Measurements from ENCODE around the gene SFT2D2.
"Not testable (repeated sequence)": the region's sequence is repeated elsewhere in the genome, so short reads cannot be mapped to it uniquely, and the experiment has no call there.

SFT2D2 gene

DNA sequence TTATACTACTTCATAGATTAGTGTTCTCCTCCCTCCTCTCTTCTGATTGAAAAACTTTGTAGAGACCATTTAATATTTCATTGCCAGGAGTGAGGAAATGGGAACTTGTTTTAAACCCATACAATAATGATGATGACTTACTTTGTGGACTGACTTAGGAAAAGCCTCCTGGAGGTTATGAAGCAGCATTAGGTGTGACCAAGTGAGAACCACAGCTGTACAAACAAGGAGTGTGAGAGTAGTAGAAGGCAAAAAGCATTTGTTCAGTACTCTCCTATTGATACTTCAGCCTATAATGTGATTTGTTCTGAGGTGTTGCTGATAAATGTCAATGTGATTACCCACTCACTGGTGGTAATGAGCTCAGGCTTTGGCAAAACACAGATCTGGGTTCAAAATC, 38.6 kb upstream of the SFT2D2 start:
- H3K9ac ChIP-seq (ENCODE audit: insufficient read length, low read depth), result no peak overlapping the region
- no peak for DNase-seq (ENCODE audit: low read depth, low spot score)
- H3K9me3 ChIP-seq (ENCODE audit: insufficient read depth, low read length), result no peaks in the 10 kb centered on the region
- no peak for TF ChIP-seq SUZ12 (IDR thresholded peaks at IDR 0.05; ENCODE audit: extremely low read depth, insufficient read depth, insufficient read length)
- TF ChIP-seq YY1 (IDR thresholded peaks at IDR 0.05; ENCODE audit: insufficient read depth, insufficient read length), result no peak
- TF ChIP-seq ZNF274 (IDR thresholded peaks at IDR 0.05; ENCODE audit: low read depth, low read length), result no peak
- no peaks in the 10 kb centered on the region for H3K27me3 ChIP-seq (ENCODE audit: insufficient read depth, insufficient read length)
- no peaks in the 10 kb centered on the region for H3K4me1 ChIP-seq (ENCODE audit: insufficient read depth, insufficient read length)
- peaks cover 61% of the 10 kb centered on the region for H3K36me3 ChIP-seq (ENCODE audit: insufficient read depth, insufficient read length, low read length)
- H3K4me3 ChIP-seq (ENCODE audit: insufficient read length, low read depth), result no peak overlapping the region

- TF ChIP-seq ZNF274 (IDR thresholded peaks at IDR 0.05; ENCODE audit: low read depth, low read length) (no peak), SUZ12 (IDR thresholded peaks at IDR 0.05; ENCODE audit: extremely low read depth, insufficient read depth, insufficient read length) (no peak), YY1 (IDR thresholded peaks at IDR 0.05; ENCODE audit: insufficient read depth, insufficient read length) (no peak)
- Histone ChIP-seq H3K9me3 (ENCODE audit: insufficient read depth, low read length) (no peaks in the 10 kb centered on the region), H3K9ac (ENCODE audit: insufficient read length, low read depth) (no peak overlapping the region), H3K4me3 (ENCODE audit: insufficient read length, low read depth) (no peak overlapping the region), H3K36me3 (ENCODE audit: insufficient read depth, insufficient read length, low read length) (peaks cover 61% of the 10 kb centered on the region), H3K27me3 (ENCODE audit: insufficient read depth, insufficient read length) (no peaks in the 10 kb centered on the region), H3K4me1 (ENCODE audit: insufficient read depth, insufficient read length) (no peaks in the 10 kb centered on the region)
- no peak for DNase-seq (ENCODE audit: low read depth, low spot score)
These were observed 35.4 kb upstream of the SFT2D2 start for GRCh38 chr1:168190403-168190802.

DNA sequence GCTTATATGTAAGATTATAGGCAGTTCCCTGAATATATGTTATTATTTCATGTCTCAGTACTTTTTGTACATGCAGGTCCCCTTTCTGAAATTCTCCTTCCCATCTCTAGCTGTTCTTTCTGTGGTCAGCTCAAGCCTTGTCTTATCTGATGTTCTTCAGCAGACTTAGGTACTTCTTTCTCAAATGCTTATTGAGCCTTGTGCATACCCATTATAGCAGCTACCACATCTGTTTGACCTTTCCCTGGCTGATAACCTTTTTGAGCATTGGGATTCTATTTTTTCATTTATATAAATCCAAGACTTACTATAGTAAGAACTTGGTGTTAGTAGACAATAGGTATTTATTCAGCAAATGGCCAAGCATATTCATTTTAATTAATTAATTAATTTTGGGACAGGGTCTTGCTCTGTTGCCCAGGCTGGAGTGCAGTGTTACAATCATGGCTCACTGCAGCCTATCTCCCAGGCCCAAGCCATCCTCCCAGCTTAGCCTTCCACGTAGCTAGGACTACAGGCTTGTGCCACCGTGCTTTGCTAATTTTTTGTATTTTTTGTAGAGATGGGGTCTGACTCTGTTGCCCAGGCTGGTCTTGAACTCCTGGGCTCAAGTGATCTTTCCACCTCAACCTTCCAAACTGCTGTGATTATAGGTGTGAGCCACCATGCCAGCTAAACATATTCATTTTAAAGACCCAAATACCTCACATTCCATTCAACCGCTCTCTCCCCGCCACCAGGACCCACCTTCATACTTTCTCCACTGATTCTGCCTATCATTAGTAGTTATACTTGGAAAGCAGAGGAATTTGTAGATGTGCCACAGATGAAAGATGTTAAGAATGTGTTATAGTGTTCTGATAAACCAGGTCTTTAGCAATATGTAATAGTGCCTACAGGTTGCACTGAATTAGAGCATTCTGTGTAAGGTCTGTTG, 30.3 kb upstream of the SFT2D2 start:
- Histone ChIP-seq H3K4me3 (ENCODE audit: insufficient read length, low read depth) (no peak overlapping the region), H3K4me1 (ENCODE audit: insufficient read depth, insufficient read length) (no peaks in the 10 kb centered on the region), H3K36me3 (ENCODE audit: insufficient read depth, insufficient read length, low read length) (peaks cover 63% of the 10 kb centered on the region), H3K9ac (ENCODE audit: insufficient read length, low read depth) (no peak overlapping the region), H3K9me3 (ENCODE audit: insufficient read depth, low read length) (no peaks in the 10 kb centered on the region), H3K27me3 (ENCODE audit: insufficient read depth, insufficient read length) (no peaks in the 10 kb centered on the region)
- no peak for TF ChIP-seq SUZ12 (IDR thresholded peaks at IDR 0.05; ENCODE audit: extremely low read depth, insufficient read depth, insufficient read length)
- TF ChIP-seq YY1 (IDR thresholded peaks at IDR 0.05; ENCODE audit: insufficient read depth, insufficient read length), result no peak
- no peak for TF ChIP-seq ZNF274 (IDR thresholded peaks at IDR 0.05; ENCODE audit: low read depth, low read length)
- DNase-seq (ENCODE audit: low read depth, low spot score), result no peak

GRCh38 chr1:168199056-168199455, 26.7 kb upstream of the SFT2D2 start:
- peaks cover 44% of the 10 kb centered on the region for H3K36me3 ChIP-seq (ENCODE audit: insufficient read depth, insufficient read length, low read length)
- DNase-seq (ENCODE audit: low read depth, low spot score), result no peak

GRCh38 chr1:168202941-168203654, 22.7 kb upstream of the SFT2D2 start:
- H3K36me3 ChIP-seq (ENCODE audit: insufficient read depth, insufficient read length, low read length), result peaks cover 25% of the 10 kb centered on the region
- TF ChIP-seq YY1 (IDR thresholded peaks at IDR 0.05; ENCODE audit: insufficient read depth, insufficient read length) (no peak), ZNF274 (IDR thresholded peaks at IDR 0.05; ENCODE audit: low read depth, low read length) (no peak), SUZ12 (IDR thresholded peaks at IDR 0.05; ENCODE audit: extremely low read depth, insufficient read depth, insufficient read length) (no peak)
- DNase-seq (ENCODE audit: low read depth, low spot score), result no peak

More at GRCh38 chr1:168199056-168199455, 26.7 kb upstream of the SFT2D2 start:
- TF ChIP-seq ZNF274 (IDR thresholded peaks at IDR 0.05; ENCODE audit: low read depth, low read length), result no peak
- H3K27me3 ChIP-seq (ENCODE audit: insufficient read depth, insufficient read length), result no peaks in the 10 kb centered on the region
- H3K9me3 ChIP-seq (ENCODE audit: insufficient read depth, low read length), result peaks cover 21% of the 10 kb centered on the region
- no peak overlapping the region for H3K4me3 ChIP-seq (ENCODE audit: insufficient read length, low read depth)
- H3K9ac ChIP-seq (ENCODE audit: insufficient read length, low read depth), result no peak overlapping the region
- H3K4me1 ChIP-seq (ENCODE audit: insufficient read depth, insufficient read length), result no peaks in the 10 kb centered on the region

DNA sequence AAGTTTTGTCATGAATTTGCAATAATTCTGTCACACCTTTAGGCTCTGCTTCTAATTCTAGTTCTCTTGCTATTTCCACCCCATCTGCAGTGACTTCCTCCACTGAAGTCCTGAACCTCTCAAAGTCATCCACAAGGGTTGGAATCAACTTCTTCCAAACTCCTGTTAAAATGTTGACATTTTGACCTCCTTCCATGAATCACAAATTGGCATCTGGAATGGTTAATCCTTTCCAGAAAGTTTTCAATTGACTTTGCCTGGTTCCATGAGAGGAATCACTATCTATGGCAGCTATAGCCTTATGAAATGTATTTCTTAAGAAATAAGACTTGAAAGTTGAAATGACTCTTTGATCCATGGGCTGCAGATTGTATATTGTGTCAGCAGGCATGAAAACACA, 19.7 kb upstream of the SFT2D2 start:
- no peaks in the 10 kb centered on the region for H3K4me1 ChIP-seq (ENCODE audit: insufficient read depth, insufficient read length)
- TF ChIP-seq YY1 (IDR thresholded peaks at IDR 0.05; ENCODE audit: insufficient read depth, insufficient read length) (no peak), SUZ12 (IDR thresholded peaks at IDR 0.05; ENCODE audit: extremely low read depth, insufficient read depth, insufficient read length) (no peak), ZNF274 (IDR thresholded peaks at IDR 0.05; ENCODE audit: low read depth, low read length) (no peak)

More at GRCh38 chr1:168202941-168203654, 22.7 kb upstream of the SFT2D2 start:
- Histone ChIP-seq H3K27me3 (ENCODE audit: insufficient read depth, insufficient read length) (no peaks in the 10 kb centered on the region), H3K4me1 (ENCODE audit: insufficient read depth, insufficient read length) (no peaks in the 10 kb centered on the region), H3K4me3 (ENCODE audit: insufficient read length, low read depth) (no peak overlapping the region), H3K9me3 (ENCODE audit: insufficient read depth, low read length) (peaks cover 33% of the 10 kb centered on the region), H3K9ac (ENCODE audit: insufficient read length, low read depth) (no peak overlapping the region)

GRCh38 chr1:168207673-168208072, 18.1 kb upstream of the SFT2D2 start:
- H3K27me3 ChIP-seq (ENCODE audit: insufficient read depth, insufficient read length); DNase-seq (ENCODE audit: low read depth, low spot score); H3K9ac ChIP-seq (ENCODE audit: insufficient read length, low read depth); H3K4me1 ChIP-seq (ENCODE audit: insufficient read depth, insufficient read length); H3K4me3 ChIP-seq (ENCODE audit: insufficient read length, low read depth); H3K36me3 ChIP-seq (ENCODE audit: insufficient read depth, insufficient read length, low read length): not testable (repeated sequence)
- H3K9me3 ChIP-seq (ENCODE audit: insufficient read depth, low read length), result peaks cover 30% of the 10 kb centered on the region

More for the DNA sequence above, 19.7 kb upstream of the SFT2D2 start:
- Histone ChIP-seq H3K9ac (ENCODE audit: insufficient read length, low read depth) (no peak overlapping the region), H3K4me3 (ENCODE audit: insufficient read length, low read depth) (no peak overlapping the region), H3K27me3 (ENCODE audit: insufficient read depth, insufficient read length) (no peaks in the 10 kb centered on the region), H3K36me3 (ENCODE audit: insufficient read depth, insufficient read length, low read length) (peaks cover 2% of the 10 kb centered on the region), H3K9me3 (ENCODE audit: insufficient read depth, low read length) (peaks cover 39% of the 10 kb centered on the region)
- DNase-seq (ENCODE audit: low read depth, low spot score), result no peak
